Fibroblast of the conjunctiva (primary cell): ENCODE data around the gene ZNF609.
A peak's percentile ranks its signal among the peaks of the same experiment; 100 is the strongest.

ENCODE experiments used
- DNase-seq: peaks from one replicate; pipeline ENCODE4 v3.0.0-alpha.2; 2010; ENCODE audit warnings: low read depth

The ZNF609 gene

DNA sequence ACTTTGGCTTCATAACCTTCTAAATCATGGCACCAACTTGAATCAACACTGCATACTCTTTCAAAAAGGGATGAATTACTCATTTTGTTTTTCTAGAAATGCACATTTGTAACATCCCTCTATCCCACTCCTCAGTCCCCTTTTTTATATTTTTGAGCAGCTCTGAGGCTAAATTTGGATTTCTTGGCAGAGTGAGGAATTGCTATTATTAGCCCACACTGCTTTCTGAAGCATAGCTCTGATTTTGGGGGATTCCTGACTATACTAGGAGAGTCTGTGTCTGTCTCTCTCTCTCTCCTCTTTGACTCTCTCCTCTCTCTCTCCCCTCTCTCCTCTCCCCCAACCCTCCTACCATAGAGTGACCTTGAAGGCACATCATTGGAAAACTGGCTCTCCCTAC lies 238.4 kb downstream of the ZNF609 start:
- no peak for DNase-seq

DNA sequence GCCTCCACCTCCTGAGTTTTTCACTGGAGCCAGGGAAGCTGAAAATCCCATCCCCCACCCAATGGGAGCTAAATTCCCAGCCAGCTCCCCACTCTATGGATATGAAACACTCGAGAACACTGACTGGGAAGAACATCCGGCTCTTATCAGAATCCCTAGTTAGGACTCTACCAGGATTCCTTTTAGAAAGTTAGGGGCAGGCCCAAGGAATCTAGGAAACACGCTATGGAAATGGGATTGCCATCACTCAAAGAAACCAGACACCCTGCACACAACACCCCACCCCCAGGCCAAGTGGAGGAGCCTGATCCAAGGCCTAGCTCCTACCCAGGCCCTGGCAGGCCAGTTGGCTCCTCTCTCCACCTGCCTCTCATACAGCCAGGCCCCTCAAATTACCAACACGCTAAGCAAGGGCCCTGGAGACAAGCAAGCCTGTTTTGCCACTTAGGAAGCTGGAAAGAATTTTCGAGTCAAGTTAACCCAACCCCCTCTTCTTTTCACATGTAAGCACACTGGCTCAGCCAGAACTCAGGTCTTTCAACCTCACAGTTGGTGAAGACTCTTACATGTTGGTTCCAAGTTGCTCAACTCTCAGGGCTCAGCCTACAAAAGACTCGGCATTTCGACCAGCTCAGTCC lies 239.5 kb downstream of the ZNF609 start:
- peak; percentile 18 for DNase-seq

DNA sequence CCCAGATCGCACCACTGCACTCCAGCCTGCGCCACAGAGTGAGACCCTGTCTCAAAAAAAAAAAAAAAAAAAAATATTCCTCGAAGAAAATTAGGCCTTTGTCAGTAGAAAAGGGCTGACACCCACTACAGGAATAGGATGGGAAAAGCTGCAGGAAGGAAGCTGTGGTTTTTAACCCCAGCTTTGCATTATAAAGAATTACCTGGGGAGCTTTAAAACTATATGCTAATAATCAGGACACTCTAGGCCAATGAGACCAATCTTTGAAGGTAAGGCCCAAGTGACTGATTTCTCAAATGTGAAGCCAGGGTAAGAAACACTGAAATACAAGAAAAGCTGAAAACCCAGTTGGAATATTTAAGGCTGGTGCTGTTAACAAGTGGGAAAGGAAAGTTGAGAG lies 240.7 kb downstream of the ZNF609 start:
- DNase-seq = no peak

DNA sequence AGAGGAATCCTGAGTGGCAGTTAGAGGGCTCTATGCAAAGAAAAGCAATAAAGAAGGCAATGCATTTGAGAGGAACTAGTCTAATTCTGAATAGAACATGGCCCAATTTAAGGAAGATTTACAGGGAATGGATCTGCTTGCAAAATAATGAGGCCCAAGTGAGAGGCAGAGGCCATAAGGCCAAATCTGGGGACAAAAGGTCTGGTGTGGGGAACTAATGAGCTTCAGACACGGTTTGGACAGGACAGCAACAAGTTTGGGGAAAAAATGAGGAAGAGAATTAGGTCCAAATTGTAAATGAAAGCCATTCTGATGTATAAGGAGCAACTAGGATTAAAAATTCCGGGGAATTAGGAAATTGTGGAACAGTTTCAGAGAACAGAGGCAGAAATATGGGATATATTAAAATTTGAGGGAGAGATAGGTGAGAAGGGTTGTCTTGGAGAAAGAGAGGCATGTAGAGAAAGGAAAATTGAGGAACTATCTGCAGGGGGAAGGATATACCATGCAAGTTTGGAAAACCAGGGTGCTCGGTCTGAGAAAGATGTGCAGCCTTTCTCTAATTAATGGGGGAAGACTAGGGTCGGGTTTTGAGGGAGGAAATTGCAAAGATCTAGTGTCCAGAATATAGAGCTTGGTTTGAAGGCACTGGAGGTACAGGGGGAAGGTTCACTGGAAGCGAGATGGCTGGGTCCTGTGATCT lies 241.3 kb downstream of the ZNF609 start:
- no peak for DNase-seq

DNA sequence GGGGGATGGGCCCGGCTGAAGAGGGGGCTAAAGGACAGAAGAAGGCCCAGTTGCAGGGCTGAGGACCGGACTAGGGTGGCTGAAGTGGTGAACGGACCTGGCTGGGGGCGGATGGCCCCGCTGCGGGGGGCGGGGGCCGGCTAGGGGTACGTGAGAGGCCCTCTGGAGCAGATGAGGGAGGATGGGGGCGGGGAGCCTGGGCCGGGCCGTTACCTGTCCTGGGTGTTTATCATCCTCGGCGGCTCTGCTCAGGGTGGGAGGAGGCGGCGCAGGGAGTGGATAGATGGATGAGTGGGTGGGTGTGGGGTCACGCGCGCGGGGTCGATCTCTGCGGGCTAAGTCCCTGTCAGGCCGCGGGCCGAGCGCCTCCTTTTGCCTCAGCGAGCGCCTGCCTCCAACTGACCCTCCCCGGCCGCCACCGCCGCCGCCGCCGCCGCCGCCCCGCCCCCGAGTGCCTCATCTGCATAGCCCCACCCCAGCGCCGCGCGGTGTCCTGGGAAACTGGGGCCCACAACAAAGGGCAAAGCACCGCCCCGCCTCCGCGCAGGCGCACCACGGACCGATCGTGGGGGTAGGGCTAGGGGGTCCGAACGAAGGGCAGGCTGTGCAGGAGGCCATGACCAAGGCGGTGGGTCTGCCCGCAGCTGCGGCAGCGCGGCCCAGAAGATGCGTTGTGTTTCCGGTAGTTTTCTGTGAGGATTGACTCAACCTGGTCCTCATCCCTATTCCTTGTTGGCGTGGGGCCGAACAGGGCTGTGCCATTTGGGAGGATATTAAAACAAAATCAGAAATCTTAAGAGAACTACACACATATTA lies 242.6 kb downstream of the ZNF609 start:
- peak; percentile 83 for DNase-seq

DNA sequence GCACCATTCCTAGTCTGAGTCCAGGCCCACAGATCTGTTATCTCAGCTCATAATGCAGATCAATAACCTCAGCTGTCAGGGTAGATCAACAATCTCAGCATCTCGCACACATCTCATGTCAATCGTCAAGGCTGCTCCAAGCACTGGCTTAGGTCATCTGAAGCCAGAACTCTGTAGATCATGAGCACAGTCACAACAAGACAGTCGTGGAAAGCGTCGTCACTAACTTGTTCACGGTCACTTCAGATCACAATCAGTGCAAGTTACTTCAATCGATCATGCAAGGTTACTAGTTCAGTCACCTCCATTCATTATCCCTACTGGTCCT lies 243.2 kb downstream of the ZNF609 start:
- no peak for DNase-seq

DNA sequence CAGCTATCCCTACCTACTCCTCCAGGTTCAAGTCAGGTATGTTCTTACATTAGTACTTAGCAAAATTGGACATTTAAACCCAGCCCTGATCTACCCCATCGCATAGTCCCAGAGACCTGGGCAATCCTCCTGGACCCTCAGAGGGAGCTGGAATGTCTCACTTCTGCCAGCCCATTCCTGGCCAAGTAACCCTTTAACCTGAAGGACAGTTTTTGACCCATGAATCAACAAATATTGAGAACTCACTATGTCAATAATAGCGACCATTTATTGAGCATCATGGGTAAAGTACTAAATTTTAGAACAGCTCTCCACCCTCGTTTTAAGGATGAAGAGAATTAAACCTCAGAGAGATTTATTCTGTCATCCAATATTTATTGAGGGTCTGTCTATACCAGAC lies 244.6 kb downstream of the ZNF609 start:
- DNase-seq = no peak

DNA sequence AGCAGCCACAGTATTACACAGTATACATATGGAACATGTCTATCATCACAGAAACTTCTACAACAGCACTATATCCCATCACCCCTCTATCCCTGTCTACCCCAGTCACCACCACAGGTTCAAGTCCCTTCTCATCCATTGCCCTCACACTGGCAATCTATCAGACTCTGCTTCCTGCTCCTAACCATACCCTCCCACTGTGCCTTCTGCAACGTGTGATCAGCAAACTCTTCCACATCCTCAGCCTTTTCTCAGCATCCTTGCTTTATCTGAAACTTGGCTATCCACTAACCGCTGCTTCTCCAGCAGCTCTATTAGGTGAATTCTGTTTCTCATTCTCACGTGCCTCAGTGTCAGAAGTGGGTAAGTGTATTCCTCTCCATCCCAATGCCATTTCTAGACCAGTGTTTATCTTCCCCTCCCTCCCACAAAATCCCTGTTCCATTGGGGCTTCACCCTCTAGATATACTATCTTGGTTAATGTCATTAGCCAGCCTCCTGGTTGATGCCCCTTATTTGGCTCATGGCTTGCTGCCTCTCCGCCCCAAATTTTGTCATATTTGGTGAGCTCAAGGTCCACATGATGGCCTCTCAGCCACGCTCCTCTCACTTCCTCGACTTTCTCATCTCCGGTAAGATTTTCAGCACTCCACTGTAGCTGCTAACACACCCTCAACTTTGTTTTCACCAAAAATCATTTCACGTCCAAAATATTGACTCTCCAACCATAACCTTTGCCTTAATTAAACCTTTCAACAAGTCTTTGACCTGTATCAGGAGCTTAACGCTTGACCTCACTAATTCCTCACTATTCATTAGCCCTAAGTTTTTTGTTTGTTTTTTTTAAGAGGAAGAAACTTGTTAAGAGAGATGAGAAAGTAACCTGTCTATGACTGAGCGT lies 245.9 kb downstream of the ZNF609 start:
- no peak for DNase-seq

DNA sequence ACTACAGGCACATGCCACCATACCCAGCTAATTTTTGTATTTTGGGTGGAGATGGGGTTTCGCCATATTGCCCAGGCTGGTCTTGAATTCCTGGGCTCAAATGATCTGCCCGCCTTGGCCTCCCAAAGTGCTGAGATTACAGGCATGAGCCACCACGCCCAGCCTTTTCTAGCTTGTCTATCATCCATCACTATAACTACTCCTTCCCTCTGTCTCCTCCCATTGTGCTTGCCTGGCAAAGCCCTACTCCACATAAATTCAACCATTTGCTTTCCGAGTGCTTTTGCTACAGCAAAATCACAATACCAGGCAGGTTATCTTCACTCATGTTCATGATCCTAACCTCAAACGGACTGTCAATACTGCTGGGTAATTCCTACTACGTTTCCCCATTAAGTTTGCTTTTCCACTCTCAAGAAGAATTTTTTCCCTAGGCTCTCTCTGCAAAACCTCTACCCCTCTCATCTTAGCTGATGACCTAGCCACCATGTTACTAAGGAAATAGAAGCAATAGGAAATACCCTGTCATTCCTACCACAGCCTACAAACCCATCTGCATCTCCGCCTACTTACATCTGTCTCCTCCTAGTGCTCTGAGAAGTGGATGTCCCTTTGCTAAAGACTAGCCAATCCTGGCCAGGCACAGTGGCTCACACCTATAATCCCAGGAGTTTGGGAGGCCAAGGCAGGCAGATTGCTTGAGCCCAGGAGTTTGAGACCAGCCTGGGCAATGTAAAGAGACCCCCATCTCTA lies 250.5 kb downstream of the ZNF609 start:
- DNase-seq = no peak

DNA sequence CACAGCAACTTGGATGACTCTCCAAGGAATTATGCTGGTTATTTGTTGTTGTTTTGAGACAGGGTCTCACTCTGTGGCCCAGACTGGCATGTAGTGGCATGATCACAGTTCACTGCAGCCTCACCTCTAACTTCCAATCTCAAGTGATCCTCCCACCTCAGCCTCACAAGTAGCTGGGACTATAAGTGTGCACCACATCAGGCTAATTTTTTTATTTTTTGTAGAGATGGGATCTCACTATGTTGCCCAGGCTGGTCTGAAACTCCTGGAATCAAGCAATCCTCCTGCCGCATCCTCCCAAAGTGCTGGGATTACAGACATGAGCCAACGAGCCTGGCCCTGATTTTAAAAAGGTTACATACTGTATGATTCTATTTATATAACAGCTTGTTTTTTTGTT lies 252.0 kb downstream of the ZNF609 start:
- DNase-seq = no peak

DNA sequence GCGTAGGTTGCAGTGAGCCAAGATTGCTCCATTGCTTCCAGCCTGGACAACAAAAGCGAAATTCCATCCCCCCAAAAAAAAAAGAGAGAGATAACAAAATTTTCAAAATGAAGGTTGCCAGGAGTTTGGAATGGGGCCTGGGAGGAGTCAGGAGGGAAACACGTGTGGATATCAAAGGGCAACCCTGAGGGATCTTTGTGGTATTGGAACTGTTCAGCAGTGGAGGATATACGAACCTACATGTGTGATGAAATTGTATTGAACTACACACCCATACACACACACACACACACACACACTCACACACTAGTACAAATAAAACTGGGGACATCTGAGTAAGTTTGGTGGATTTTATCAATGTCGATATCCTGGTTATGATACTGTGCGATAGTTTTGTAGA lies 253.2 kb downstream of the ZNF609 start:
- no peak for DNase-seq

DNA sequence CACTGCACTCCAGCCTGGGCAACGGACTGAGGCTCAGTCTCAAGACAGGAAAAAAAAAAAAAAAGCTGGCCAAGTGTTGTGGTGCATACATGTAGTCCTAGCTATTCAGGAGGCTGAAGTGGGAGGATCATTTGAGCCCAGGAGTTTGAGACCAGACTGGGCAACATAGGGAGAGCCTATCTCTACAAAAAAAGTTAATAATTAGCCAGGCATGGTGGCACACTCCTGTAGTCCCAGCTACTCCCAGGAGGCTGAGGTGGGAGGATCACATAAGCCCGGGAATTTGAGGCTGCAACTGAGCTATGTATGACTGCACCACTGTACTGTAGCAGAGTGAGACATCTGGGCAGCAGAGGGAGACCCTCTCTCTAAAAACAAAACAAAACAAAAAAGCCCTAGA lies 256.1 kb downstream of the ZNF609 start:
- no peak for DNase-seq

DNA sequence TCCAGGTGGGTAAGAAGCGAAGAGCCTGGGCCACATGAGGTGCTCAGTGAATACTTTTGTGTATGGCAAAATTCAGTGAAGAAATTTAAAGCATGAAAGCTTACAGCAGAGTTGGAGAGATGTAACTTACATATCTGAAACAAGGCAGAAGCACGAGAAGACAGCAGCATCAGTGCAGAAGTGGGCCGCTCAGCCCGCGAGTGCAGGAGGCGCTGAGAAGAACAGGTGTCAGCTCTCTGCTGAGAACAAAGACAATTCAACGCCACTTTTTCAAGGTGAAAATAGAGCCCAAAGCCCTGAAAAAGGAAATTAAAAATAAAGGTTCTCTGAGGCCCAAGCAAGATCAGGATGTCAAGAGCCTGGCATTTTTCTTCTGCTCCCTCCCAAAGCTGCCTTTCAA lies 256.8 kb downstream of the ZNF609 start:
- no peak for DNase-seq

DNA sequence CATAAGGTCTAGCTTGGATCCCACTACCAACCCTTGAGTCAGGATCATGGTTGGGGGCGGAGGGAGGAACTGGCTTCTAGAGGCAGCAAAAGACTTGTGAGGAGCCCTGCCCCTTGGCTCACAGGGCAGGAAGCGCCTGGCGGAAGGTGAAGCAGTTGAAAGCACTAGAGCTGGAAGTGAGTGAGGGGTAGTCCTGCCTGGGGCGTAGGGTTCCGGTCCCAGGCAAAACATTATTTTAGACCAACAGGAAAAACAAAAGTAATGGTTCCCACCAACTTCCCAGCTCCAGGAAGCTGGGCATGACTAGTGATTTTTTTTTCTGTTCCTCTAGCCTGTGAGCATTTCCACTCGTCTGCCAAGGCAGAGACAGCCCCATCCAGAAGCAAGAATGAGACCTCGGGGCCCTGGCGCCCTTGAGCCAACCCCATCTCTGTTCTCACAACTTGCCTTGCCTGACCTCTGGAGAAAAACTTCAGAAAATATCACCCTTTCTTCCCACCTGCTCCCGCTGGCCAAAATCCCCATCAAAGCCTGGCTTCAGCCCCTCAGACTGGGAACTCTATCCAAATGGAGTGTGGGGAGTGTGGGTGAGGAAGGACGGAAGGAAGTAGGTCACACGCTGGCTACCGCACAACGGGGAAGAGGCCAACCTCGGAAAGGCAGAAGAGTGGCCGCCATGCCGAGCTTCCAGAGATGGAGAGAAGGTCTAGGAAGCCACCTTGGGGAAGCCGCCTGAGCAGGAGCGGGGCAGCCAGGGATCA lies 257.5 kb downstream of the ZNF609 start:
- no peak for DNase-seq

DNA sequence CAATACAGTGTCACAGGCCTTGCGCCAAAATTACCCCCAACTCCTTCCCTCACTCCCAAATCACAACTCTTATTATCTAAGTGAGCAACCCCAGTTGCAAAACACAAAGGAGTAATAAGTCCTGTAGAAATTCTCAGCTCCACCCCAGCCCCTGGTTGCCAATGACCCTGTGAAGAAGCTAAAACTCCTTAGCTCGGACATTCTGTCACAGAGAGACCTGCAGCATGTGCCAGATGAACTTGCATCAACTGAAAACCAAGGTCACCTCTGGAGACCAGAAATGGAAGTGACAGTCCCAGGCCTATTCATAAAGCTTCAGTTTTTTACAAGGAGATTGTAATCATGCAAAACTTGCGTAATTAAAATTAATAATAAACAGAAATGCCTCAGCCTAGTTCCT lies 259.8 kb downstream of the ZNF609 start:
- no peak for DNase-seq

DNA sequence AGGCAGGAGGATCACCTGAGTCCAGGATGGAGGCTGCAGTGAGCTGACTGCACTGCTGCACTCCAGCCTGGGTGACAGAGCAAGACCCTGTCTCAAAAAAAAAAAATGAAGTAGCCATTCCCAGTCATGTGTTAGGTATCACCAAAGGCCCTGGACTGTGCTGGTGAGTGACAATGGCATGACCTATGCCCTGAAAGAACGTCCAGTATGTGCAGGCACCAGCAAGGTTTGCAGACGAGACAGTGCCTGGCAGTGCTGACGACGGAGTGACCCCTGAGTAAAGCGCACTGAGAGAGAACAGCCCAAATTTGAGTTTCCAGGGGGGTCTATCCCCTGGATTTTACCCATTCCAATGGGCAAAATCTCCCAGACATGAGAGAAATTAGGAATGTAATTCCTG lies 269.8 kb downstream of the ZNF609 start:
- DNase-seq = no peak

DNA sequence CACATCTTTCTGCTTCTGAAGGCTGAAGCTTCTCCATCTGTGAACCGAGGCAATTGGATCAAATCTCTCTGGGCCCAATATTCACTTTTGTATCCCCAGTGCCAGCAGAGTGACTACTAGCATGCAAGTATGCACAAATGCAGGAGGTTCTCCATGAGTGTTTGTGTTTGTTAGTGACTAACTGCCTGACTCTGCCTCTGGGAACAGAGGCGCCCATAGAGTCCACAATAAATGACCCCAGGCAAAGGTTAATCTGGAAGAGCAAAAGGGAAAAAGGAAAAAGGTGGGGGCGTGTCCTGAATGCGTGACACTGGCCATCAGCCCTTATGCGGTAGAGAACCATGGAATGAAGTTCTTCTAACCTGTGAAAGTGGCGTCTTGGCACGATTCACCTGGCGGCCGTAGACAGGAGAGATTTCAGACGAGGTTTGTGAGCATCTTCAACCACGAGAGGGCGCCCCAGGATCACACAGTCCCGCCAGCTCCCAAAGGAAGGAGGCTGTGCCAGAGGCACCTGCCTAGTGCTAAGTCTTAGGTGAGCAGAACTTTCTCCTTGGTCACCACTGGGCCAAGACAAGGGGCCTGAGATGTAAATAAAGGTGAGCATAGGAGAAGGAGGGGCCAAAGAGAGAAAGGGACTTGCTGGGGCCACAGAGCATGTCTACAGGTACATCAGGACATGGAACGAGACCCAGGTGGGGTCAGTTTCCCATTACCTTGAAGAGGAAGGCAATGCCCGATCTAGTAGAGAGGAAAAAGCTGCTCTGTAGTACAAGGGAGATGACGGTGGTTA lies 270.8 kb downstream of the ZNF609 start:
- peak; percentile 47 for DNase-seq

DNA sequence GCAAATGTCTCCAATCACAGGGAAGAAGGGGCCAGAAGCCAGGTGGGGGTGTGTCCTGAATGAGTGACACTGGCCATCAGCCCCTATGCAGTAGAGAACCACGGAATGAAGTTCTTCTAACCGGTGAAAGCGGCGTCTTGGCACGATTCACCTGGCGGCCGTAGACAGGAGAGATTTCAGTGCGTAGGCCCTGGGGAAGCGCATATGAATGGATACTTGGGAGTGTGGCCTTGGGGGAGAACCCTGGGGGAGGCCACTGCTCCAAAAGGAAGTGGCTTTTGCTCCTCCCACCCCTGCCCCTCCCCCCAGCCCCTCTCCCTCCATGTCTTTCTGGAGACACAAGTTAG lies 271.4 kb downstream of the ZNF609 start:
- DNase-seq = no peak

DNA sequence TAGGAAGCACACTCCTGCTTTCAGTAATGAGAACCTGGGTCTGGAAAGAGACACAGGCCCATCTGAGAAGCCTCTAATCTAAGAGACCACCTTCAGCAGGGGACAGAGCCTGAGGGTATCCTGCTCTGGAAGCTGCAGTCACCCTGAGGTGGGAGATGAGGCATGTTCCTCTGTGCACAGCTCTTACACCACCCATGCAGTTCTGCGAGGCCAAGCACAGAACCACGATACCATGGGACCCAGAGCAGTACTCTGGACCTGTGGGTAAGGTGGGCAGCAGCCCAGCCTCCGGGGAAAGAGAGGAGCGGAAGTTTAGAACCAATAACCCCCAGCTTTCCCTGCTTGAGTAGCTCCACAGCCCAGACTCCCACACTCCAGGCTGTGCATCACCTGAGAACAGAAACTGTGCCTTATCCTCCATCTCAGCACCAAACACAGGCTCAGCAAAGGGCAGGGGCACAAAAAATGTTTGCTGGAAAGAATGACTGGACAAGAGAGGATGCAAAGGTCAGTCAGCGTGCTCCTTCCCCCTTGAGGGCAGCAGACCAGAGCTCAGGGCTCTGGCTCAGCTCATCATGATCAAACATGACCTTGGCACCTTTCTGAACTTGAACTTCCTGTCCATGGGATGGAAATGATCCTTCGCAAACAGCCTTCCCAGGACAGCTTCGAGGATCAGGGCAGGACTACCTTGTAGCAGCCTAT lies 271.9 kb downstream of the ZNF609 start:
- DNase-seq = no peak
